Measurements from ENCODE around the gene XPOT.
"Not testable (repeated sequence)": the region's sequence is repeated elsewhere in the genome, so short reads cannot be mapped to it uniquely, and the experiment has no call there.

Gene XPOT

DNA sequence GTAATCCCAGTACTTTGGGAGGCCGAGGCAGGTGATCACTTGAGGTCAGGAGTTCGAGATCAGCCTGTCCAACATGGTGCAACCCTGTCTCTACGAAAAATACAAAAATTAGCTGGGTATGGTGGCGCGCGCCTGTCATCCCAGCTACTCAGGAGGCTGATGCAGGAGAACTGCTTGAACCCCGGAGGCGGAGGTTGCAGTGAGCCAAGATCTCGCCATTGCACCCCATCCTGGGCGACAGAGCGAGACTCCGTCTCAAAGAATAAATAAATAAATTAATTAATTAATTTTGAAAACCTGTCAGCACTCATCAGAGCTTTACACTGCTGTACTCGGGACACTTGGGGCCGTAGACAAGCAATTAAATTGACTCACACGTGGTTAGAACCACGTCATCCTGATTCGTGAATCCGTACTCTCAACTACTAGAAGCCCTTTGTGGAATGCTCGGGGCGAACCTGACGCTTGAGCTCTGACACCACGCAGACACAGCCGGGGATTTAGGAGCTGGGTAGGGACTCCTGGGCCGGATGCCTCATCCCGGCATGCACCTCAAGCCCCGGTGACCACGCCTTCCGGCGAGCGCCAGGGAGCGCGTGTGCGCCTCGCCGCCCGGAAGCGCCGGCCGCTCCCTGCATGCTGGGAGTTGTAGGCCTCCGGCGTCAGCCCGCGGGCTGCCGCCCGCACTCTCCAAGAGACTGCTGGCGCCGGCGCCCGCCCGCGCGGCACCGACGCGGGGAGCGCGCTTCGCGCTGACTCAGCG is at the start of gene XPOT:
TSS of gene XPOT (plus strand) at position 686 of the 763 bp plus-strand sequence. CDS start 5,644 bp downstream, outside the sequence.
- peak; percentile 93 for DNase-seq

DNA sequence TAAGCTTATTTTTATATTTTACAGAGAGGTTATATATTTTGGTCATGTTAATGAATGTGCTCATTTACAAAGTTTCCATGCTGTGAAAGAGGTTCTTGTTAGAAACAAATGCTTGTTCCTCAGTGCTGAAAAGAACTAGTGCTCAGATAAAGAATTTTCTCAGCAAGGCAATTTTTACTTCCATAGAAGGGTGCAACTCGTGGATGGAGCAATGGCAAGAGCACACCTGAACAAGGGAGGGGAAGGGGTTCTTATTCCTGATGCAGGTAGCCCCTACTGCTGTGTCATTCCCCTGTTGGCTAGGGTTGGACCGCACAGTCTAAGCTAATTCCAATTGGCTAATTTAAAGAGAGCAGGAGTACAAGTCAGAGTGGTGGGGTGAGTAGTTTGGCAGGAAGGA is 48.0 kb upstream of the XPOT start:
- not testable (repeated sequence) for DNase-seq

DNA sequence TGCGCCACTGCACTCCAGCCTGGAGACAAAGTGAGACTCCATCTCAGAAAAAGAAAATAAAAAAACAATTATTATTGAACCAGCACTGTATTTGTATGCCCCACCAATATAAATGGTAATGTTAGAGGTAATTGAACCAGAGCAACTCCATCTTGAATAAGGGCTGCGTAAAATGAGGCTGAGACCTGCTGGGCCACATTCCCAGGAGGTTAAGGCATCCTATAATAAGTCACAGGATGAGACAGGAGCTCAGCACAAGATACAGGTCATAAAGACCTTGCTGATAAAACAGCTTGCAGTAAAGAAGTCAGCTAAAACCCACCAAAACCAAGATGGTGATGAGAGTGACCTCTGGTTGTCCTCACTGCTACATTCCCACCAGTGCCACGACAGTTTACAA is 43.0 kb upstream of the XPOT start:
- not testable (repeated sequence) for DNase-seq

- DNase-seq = no peak
These were observed 41.4 kb upstream of the XPOT start for GRCh38 chr12:64362721-64363305.

DNA sequence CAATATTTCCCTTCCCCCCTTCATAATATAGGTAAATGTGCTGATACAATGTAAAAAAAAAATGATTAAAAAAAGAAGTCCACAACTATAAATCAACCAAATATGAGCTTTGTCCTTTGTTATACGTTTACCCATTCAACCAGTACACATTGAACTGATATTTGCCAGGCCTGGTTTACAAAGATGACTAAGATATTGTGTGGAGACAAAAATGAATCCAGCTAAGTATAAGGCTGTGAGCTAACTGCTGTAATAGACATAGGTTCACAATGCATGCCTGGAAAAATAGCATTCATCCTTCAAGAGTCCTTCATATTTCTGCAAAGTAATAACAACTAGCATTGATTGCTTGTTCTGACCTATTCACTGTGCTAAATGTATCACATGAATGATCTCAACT is 20.5 kb upstream of the XPOT start:
- DNase-seq = no peak

DNA sequence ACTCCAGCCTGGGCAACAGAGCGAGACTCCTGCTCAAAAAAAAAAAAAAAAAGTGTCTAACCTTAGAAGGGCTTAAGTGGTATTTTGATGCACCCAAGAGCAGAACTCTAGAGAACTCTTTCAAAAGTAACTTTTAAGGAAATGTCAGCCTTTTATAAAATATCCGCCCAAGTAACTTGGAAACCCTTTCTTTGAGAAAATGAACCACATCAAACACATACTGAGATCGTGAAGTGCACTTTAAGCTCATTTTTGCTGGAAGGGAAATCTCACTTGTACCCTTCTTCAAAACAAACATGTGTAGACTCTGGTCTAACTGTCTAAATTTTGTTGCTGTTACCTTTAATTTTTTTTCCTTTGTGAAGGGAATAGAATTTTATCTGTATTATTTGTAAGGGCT is 19.2 kb upstream of the XPOT start:
- DNase-seq = no peak

GRCh38 chr12:64385468-64385867 is 18.7 kb upstream of the XPOT start:
- peak; percentile 21 for DNase-seq

DNA sequence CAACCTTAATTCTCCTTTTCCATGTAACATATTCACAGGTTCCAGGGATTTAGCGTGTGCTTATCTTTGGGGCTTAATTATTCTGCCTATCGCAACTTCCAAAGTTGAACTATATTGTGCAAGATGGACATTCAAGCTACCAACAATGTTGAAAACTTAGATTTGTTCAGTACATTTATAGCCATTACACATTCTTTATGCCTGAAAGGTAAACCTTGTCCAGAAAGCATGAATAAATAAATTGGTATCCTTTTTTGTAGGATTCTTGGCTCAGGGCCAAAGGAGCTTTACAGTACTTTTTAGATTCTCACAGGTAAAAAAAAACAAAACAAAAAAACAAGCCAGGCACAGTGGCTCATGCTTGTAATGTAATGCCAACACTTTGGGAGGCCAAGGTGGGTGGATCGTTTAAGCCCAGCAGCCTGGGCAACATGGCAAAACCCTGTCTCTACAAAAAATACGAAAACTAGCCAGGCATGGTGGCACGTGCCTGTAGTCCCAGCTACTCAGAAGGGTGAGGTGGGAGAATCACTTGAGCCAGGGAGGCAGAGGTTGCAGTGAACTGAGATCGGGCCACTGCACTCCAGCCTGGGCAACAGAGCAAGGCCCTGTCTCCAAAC is 16.9 kb upstream of the XPOT start:
- no peak for DNase-seq

DNA sequence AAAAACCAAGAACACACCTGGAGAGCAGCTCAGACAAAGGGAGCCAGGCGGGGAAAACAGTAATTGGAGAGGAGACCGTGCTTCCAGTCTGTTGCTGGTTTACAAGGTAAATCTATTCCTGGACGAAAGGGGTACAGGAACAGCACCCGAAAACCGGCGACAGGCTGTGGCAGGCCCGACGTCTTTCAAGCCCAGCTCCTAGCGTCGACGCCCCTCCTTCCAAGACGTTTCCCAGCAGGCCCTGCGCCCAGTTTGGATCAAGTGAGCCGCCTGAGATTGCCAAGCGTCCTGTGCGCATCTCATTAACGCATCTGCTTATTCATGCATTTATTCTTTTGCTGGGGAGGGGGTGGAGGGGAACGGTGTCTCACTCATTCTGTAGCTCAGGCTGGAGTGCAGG is 15.0 kb upstream of the XPOT start:
- no peak for DNase-seq

- DNase-seq = no peak
These were observed 13.8 kb upstream of the XPOT start, which contains the start of gene C12orf56 for GRCh38 chr12:64390275-64390851. C12orf56 (minus strand) TSS chr12:64390758; CDS start chr12:64390565, 193 bp downstream.

DNA sequence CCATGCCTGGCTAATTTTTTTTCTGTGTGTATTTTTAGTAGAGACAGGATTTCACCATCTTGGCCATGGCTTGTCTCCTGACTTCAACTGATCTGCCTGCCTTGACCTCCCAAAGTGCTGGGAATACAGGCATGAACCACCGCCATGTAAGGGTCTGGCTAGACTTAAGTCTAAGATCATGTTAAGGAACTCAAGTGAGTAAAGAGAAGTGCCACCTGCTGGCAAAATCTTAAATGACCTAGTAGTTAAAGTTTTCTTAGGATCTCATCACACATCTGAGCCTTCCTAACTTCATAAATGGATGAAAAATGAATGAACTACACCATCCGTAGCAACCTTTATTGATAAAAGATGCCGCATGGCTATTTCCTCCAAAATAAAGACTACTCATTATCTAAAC is 12.0 kb upstream of the XPOT start:
- DNase-seq = no peak

DNA sequence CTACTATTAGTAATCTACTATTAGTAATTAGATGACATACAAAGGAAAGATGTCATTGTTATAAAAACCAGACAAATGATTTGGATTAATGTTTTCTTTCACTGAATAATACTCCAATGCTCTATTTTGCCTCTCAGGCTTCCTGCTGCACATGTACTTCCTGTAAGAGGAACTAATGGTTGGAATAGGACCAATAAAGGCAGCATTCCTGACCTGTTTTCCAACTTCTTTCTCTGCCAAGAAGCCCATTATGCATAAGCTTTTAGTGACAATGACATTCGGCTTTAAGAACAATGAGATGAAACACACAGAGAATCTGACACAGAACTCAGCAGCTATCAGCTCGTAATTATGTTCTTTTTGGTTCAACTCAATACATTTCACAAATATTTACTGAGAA is 8.5 kb upstream of the XPOT start:
- no peak for DNase-seq

GRCh38 chr12:64400041-64400440 is 4.2 kb upstream of the XPOT start:
- peak; percentile 40 for DNase-seq

- no peak for DNase-seq
These were observed 2.0 kb upstream of the XPOT start for GRCh38 chr12:64402181-64402580.

DNA sequence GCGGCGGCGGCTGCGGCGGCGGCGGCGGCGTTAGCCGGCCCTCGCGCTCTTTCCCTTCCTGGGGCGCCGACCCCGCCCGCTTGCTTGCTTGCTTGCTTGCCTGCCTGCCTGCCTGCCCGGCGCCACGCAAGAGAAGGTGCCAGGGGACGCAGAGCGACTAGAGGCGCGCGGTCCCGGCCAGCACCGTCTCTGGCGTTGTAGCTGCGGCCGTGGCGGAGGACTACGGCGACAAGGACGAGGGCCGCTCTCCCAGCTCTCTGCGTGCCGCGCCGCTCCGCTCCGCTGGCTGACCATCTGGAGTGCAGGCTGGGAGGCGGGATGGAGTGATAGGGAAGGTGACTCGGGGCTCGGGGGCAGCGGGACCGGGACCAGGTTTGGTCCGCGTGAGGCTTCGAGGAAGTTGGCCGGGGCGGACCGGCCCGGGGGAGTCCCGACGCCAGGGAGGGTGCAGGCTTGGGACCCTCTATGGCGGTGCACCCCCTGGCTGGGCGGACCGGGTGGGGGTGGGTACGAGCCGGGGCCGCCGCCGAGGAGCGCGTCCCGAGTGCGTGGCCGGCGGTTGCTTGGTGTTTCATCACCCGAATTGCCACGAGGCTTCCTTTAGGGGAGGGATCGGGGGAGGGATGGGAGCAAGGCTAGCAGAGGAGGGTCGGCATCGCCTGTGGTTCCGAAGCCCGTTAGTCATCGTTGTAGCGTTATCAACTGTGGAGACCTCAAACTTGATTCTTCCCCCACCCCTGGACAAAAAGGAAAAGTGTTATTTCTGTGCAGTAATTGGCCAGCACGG is 471 bp downstream of the XPOT start:
- peak; percentile 76 for DNase-seq

DNA sequence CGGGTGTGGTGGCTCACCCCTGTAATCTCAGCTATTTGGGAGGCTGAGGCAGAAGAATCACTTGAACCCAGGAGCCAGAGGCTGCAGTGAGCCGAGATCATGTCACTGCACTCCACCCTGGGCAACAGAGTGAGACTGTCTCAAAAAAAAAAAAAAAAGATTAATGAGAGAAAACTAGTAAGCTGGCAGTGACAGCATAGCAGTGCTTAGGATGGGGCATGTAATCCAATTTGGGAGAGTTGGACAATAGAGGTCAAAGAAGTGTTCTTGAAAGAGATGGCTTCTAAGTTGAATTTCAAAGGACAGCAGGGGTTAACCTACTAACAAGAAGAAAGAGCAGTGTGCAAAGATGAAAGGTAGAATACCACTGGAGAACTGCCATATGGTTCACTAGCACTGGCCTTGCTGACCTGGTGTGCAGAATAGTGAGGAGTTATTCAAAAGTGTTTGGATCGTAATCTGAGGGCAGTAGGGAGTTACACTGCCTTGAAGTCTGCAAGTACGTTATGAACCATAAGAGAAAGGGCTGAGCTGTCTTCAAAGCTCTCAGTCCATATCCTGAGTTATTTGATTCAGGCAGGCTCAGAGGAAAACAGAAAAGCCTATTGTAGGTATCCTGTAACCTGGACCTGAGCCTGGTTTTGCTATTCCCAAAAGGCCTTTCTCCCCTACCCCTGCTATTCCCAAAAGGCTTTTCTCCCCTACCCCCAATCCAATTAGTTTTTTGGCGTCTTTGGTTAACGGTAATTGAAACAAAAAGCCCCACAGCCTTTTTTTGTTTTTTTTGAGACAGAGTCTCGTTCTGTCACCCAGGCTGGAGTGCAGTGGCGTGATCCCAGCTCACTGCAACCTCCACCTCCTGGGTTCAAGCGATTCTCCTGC is 3.4 kb downstream of the XPOT start:
- no peak for DNase-seq

GRCh38 chr12:64411427-64411826 is 7.2 kb downstream of the XPOT start:
- DNase-seq = no peak

GRCh38 chr12:64412459-64412858 is 8.3 kb downstream of the XPOT start:
- no peak for DNase-seq

GRCh38 chr12:64413884-64414283 is 9.7 kb downstream of the XPOT start:
- DNase-seq = no peak

DNA sequence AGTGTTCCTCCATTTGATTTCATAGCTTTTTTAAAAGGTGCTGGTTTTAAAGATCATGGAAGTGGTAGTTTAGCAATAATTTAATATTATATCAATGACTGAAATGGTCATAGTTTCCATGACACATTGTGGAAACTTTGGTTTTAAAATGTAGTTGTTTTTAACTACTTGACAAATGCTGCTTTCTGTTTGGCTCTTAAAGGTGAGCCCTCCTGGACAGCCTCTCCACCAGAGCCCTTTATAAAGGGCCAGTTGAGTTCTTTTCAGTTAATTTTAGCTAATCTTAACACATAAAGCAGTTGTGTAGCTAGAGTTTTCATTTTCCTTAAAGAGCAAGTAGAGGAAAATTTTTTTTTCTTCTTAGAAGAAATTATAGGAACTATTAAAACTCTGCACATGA is 14.0 kb downstream of the XPOT start:
- DNase-seq = no peak

- DNase-seq = no peak
These were observed 15.5 kb downstream of the XPOT start for GRCh38 chr12:64419696-64420095.

DNA sequence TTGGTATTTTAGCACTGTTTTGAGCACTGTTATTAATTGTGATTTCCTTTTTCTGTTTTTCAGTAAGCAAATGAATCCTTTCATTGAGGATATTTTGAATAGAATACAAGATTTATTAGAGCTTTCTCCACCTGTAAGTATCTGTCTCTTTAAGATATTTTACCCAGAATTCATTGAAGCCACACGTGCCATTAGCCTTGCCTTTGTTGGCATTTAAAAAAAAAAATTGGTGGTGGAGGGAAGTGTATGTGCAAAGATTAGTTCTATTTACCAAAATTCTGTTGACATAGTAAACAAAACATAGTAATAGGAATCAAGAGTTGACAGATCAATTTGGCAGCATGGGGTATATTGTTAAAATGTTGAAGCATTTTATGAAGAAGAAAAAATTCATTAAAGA is 23.8 kb downstream of the XPOT start:
- no peak for DNase-seq
